Cardiac muscle cell (in vitro differentiated cells and primary cell): ENCODE results near the gene CYP27C1. TPM values are rescaled to one million over a fixed set of nuclear protein-coding genes. Genes with fewer than 3 reads are reported as not detected.

Source experiments
- DNase-seq, 2 donors: peaks; one replicate each; pipeline versions ENCODE4 v3.0.0 to v3.0.0-alpha.2; 2010 to 2017; ENCODE audit warnings: low read depth in 1 of 2, low spot score in 1 of 2
- H3K27ac ChIP-seq: fragments of 200-600 bp; sonication (generic); 2 replicates; pipeline ENCODE4 v1.5.1; 2016
- H3K27me3 ChIP-seq: fragments of 200-600 bp; sonication (generic); 2 replicates; pipeline ENCODE4 v1.6.0; 2016; ENCODE audit warnings: control low read depth
- H3K36me3 ChIP-seq: fragments of 200-600 bp; sonication (generic); 2 replicates; pipeline ENCODE4 v1.5.1; 2016; ENCODE audit warnings: control low read depth
- H3K4me1 ChIP-seq: fragments of 200-600 bp; sonication (generic); 2 replicates; pipeline ENCODE4 v1.8.1; 2017; ENCODE audit warnings: low read depth, mild to moderate bottlenecking, mixed run types
- H3K4me3 ChIP-seq: fragments of 200-600 bp; sonication (generic); 2 replicates; pipeline ENCODE4 v1.5.1; 2016; ENCODE audit warnings: mild to moderate bottlenecking
- H3K9me3 ChIP-seq: fragments of 200-600 bp; sonication (generic); 2 replicates; pipeline ENCODE4 v1.5.1; 2017; ENCODE audit warnings: low read depth, mild to moderate bottlenecking, control low read depth
- polyA plus RNA-seq: library from polyadenylated mRNA; unstranded; fragments of >200 nt; fragmentation: Nextera tagmentation; extraction: Ambion mirVana; gene quantifications from 2 replicates; pipeline ENCODE4 v1.2.1, GENCODE V29; 2016
- total RNA-seq: library from RNA; depleted of rRNA; stranded (reverse); fragments of >200 nt; gene quantifications from 2 replicates; pipeline ENCODE4 v1.2.3, GENCODE V29; 2016
- TF ChIP-seq, protein P1 (sequence below): IDR thresholded peaks from 2 replicates; pipeline ENCODE4 v1.5.1; 2012; ENCODE audit warnings: low read depth, mild to moderate bottlenecking, low read length

Gene CYP27C1
- total and polyA plus RNA-seq, 2 experiments from 2014 or later = 1.5 to 3.6 TPM

DNA sequence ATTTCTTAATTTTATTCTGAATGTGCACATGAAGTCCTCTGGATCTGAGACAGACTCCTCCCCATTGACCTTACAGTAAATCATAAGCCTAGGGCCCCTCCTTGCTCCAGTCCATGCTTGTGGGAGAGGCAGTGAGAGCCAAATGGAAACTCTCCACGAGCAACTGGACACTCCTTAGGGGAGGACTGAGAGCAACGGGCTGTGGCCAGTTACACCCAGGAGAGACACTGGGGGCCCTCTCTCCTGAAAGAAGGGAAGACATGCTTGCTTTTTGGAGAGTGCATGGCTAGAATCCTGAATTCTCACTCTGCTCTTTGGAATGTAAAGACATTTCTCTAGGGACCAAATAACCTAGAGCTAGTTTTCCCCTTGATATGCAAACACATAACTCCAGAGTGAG lies 64.2 kb downstream of the CYP27C1 start:
- TF ChIP-seq, protein P1, sequence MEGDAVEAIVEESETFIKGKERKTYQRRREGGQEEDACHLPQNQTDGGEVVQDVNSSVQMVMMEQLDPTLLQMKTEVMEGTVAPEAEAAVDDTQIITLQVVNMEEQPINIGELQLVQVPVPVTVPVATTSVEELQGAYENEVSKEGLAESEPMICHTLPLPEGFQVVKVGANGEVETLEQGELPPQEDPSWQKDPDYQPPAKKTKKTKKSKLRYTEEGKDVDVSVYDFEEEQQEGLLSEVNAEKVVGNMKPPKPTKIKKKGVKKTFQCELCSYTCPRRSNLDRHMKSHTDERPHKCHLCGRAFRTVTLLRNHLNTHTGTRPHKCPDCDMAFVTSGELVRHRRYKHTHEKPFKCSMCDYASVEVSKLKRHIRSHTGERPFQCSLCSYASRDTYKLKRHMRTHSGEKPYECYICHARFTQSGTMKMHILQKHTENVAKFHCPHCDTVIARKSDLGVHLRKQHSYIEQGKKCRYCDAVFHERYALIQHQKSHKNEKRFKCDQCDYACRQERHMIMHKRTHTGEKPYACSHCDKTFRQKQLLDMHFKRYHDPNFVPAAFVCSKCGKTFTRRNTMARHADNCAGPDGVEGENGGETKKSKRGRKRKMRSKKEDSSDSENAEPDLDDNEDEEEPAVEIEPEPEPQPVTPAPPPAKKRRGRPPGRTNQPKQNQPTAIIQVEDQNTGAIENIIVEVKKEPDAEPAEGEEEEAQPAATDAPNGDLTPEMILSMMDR = no peak
- no peak overlapping the region for H3K4me3 ChIP-seq
- H3K36me3 ChIP-seq = no peaks in the 10 kb centered on the region
- no peaks in the 10 kb centered on the region for H3K4me1 ChIP-seq
- H3K27me3 ChIP-seq = peaks cover 13% of the 10 kb centered on the region
- no peak overlapping the region for H3K27ac ChIP-seq
- peak in 1 of 2 donors; percentile 78 for DNase-seq
- H3K9me3 ChIP-seq = no peaks in the 10 kb centered on the region

GRCh38 chr2:127155028-127155581 lies 65.0 kb downstream of the CYP27C1 start:
- TF ChIP-seq, protein P1 = no peak
- peaks cover 13% of the 10 kb centered on the region for H3K27me3 ChIP-seq

DNA sequence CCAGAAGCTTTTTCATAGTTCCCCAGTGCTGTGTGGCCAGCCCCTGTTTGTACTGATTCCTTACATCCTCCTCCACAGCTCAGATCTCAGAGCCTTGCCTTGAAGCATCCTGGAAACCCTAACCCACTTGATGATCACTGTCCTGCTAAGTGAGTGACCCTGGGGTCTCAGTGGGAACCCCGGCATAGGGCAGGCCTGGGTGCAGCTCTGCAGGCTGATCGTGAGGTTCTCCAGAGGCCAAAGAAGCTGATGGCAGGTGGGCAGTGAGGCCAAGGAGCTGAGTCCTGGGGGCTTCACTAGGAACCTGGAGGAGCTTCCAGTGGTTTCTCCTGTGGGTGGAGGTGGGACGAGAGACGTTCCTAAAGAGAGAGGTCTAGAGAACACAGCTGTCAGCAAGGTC lies 65.7 kb downstream of the CYP27C1 start:
- DNase-seq = no peak
- Histone ChIP-seq H3K4me1 (no peaks in the 10 kb centered on the region), H3K9me3 (no peaks in the 10 kb centered on the region), H3K36me3 (no peaks in the 10 kb centered on the region), H3K27me3 (peaks cover 10% of the 10 kb centered on the region), H3K4me3 (no peak overlapping the region), H3K27ac (no peak overlapping the region)
- TF ChIP-seq, protein P1 = no peak

More at GRCh38 chr2:127155028-127155581, 65.0 kb downstream of the CYP27C1 start:
- Histone ChIP-seq H3K9me3 (no peaks in the 10 kb centered on the region), H3K36me3 (no peaks in the 10 kb centered on the region), H3K4me3 (no peak overlapping the region), H3K4me1 (no peaks in the 10 kb centered on the region), H3K27ac (no peak overlapping the region)
- DNase-seq = peak in 1 of 2 donors; percentile 70

DNA sequence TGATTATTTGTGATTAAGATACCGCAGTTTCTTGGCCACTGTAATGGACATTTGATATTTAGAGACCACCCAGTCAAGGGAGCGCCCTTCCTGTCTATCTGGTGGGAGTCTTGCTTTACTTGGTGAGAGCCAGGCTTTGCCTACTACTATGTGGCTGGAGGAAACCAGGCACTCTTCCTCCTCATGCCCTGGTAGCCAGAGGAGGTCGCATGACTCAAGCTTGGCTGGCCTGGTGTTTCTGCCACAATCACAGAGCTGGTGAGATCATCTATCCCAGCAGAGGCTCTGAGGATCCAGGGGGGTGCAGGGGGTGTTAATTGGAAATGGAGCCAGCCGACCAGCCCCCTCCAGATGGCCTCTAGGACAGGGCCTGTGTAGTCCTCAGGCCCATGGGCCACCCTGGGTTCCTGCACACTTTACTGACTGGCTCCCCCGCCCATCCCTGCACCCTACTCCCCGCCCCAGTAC lies 66.4 kb downstream of the CYP27C1 start:
- no peaks in the 10 kb centered on the region for H3K36me3 ChIP-seq
- DNase-seq = peak in 1 of 2 donors; percentile 78
- TF ChIP-seq, protein P1 = no peak
- H3K27me3 ChIP-seq = peaks cover 3% of the 10 kb centered on the region
- no peaks in the 10 kb centered on the region for H3K4me1 ChIP-seq
- H3K27ac ChIP-seq = no peak overlapping the region
- H3K9me3 ChIP-seq = no peaks in the 10 kb centered on the region
- H3K4me3 ChIP-seq = no peak overlapping the region

GRCh38 chr2:127150996-127151395 lies 69.1 kb downstream of the CYP27C1 start:
- Histone ChIP-seq H3K36me3 (no peaks in the 10 kb centered on the region), H3K4me1 (no peaks in the 10 kb centered on the region), H3K9me3 (no peaks in the 10 kb centered on the region), H3K27me3 (no peaks in the 10 kb centered on the region), H3K27ac (no peak overlapping the region), H3K4me3 (no peak overlapping the region)
- no peak for DNase-seq
- TF ChIP-seq, protein P1 = no peak
